HepG2 (cell line): ENCODE measurements around the gene THSD8. TPM values are rescaled to one million over a fixed set of nuclear protein-coding genes. Genes with fewer than 3 reads are reported as not detected.

Source experiments
- ESRRA ChIP-seq: sonication (generic); formaldehyde crosslinking; IDR thresholded peaks from 2 replicates; pipeline ENCODE4 v1.5.1; 2020; ENCODE audit warnings: mild to moderate bottlenecking, low read depth, missing genetic modification reagents
- HOXA3 ChIP-seq: sonication (generic); formaldehyde crosslinking; IDR thresholded peaks from 2 replicates; pipeline ENCODE4 v1.5.0; 2020; ENCODE audit warnings: missing genetic modification reagents
- RXRA ChIP-seq: sonication (generic); formaldehyde crosslinking; IDR thresholded peaks from 2 replicates; pipeline ENCODE4 v1.5.1; 2020; ENCODE audit warnings: missing genetic modification reagents
- SOX13 ChIP-seq, 3 experiments: fragments of 450-650 bp in 1 of 3; sonication (generic) in 1 of 3; formaldehyde crosslinking in 1 of 3; IDR thresholded peaks in 2 of 3; conservative IDR thresholded peaks in 1 of 3; 2 replicates each; pipeline versions ENCODE4 v1.5.0 to v1.6.1; 2016 to 2020; ENCODE audit warnings: antibody characterized with exemption in 1 of 3, mild to moderate bottlenecking in 1 of 3, missing compliant biosample characterization in 1 of 3, missing genetic modification reagents in 1 of 3, moderate library complexity in 1 of 3
- ZNF687 ChIP-seq: sonication (generic); formaldehyde crosslinking; IDR thresholded peaks from 2 replicates; pipeline ENCODE4 v1.5.1; 2020; ENCODE audit warnings: mild to moderate bottlenecking, missing genetic modification reagents, moderate library complexity
- polyA plus RNA-seq, 8 experiments: library from polyadenylated mRNA; depleted of rRNA in 3 of 8; stranded (reverse) in 7 of 8; unstranded in 1 of 8; fragments of >200 nt; fragmentation: Illumina TruSeq in 4 of 8; extraction: Trizol in 4 of 8; gene quantifications; 2 replicates each; pipeline versions ENCODE4 v1.2.1 to v1.2.3, GENCODE V29; 2011 to 2016; ENCODE audit warnings: low read depth in 4 of 8, missing spikeins in 1 of 8, mixed read lengths in 1 of 8; ENCODE audit not compliant: insufficient read depth in 1 of 8
- total RNA-seq, 5 experiments: library from RNA; depleted of rRNA; stranded (reverse); fragments of >200 nt; fragmentation: Illumina TruSeq; extraction: Trizol; gene quantifications; 2 replicates each; pipeline ENCODE4 v1.2.3, GENCODE V29; 2016; ENCODE audit warnings: low read depth in 1 of 5
- TF ChIP-seq, protein P1 (sequence below): sonication (generic); formaldehyde crosslinking; IDR thresholded peaks from 2 replicates; pipeline ENCODE4 v1.4.0; 2020; ENCODE audit warnings: missing genetic modification reagents, borderline replicate concordance

The THSD8 gene
- total and polyA plus RNA-seq, 2 of the 13 experiments (the other 11 are each of a cell fraction or from before 2014, with no cell fraction given): 4.8 to 14.9 TPM

- TF ChIP-seq, protein P1, sequence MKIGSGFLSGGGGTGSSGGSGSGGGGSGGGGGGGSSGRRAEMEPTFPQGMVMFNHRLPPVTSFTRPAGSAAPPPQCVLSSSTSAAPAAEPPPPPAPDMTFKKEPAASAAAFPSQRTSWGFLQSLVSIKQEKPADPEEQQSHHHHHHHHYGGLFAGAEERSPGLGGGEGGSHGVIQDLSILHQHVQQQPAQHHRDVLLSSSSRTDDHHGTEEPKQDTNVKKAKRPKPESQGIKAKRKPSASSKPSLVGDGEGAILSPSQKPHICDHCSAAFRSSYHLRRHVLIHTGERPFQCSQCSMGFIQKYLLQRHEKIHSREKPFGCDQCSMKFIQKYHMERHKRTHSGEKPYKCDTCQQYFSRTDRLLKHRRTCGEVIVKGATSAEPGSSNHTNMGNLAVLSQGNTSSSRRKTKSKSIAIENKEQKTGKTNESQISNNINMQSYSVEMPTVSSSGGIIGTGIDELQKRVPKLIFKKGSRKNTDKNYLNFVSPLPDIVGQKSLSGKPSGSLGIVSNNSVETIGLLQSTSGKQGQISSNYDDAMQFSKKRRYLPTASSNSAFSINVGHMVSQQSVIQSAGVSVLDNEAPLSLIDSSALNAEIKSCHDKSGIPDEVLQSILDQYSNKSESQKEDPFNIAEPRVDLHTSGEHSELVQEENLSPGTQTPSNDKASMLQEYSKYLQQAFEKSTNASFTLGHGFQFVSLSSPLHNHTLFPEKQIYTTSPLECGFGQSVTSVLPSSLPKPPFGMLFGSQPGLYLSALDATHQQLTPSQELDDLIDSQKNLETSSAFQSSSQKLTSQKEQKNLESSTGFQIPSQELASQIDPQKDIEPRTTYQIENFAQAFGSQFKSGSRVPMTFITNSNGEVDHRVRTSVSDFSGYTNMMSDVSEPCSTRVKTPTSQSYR (CRISPR knock-in tag): peak; percentile 14; the same call in 1 of the 2 replicates
- TF ChIP-seq HOXA3: peak; percentile 32; the same call in 1 of the 2 replicates
- peak; percentile 84 for TF ChIP-seq ZNF687
- TF ChIP-seq SOX13 (IDR thresholded peaks at IDR 0.05): no peak
- TF ChIP-seq SOX13 (CRISPR knock-in tag; conservative IDR thresholded peaks at IDR 0.05 in 1 of 2, IDR thresholded peaks at IDR 0.05 in 1 of 2): 0 out of 4 replicates have a peak, but pooled peaks of 1 of the 2 experiments have one; percentile 10
- 0 out of 2 replicates have a peak, but pooled peaks have one; percentile 22 for TF ChIP-seq RXRA
- no peak for TF ChIP-seq ESRRA (CRISPR knock-in tag)
Measured at GRCh38 chr19:12782424-12783290, 19.2 kb upstream of the THSD8 start (continued).
